Activated naive CD8-positive, alpha-beta T cell (primary cell): ENCODE measurements around the gene GTF2A1.

Source experiments
- H3K27ac Mint-ChIP-seq: one replicate; pipeline ENCODE4 v1.8.0; 2021; ENCODE audit warnings: mixed read lengths
- H3K27me3 Mint-ChIP-seq: one replicate; pipeline ENCODE4 v1.8.0; 2021; ENCODE audit warnings: mixed read lengths
- H3K36me3 Mint-ChIP-seq: one replicate; pipeline ENCODE4 v1.8.0; 2021; ENCODE audit warnings: mixed read lengths
- H3K4me1 Mint-ChIP-seq: one replicate; pipeline ENCODE4 v1.8.0; 2021; ENCODE audit warnings: low read depth, mixed read lengths
- H3K4me3 Mint-ChIP-seq: one replicate; pipeline ENCODE4 v1.8.0; 2021; ENCODE audit warnings: mild to moderate bottlenecking, mixed read lengths
- H3K9me3 Mint-ChIP-seq: one replicate; pipeline ENCODE4 v1.8.0; 2021; ENCODE audit warnings: low read depth, mixed read lengths

Gene GTF2A1

DNA sequence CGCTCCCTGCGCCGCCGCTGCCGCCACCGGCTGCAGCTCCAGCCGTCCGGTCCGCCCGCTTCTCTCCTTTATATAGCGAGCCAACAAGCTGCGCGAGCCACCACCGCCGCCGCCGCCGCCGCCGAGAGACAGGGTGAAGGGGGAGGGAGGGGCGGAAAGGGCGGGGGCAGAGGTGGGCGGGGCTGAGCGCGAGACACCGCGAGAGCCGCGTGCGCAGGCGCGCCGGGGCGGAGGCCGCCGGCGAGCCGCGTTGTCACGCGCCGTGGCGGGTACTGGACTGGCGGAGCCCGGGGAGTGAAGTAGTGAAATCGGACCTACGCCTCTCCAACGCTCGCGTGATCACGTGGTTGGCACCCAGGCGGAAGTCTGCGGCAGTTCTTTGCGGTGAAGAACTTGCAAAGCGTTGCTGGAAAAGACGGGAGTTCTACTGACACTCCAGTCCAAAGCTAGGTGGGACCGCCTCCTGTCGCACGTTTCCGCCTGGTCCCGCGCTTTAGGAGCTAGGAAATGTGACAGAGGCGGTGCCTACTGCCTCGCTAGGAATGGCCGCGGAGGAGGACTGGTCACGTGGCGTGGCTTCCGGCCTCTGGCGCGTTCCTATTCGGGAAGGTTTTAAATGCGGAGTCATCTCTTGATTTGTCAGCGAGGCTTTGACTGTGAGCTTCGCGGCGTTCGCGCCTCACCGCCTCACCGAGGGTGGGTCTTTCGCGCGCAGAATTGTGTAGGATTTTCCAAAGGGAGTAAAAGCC lies at the start of gene GTF2A1:
Gene GTF2A1, minus strand, starts transcription at position 130 of the 749 bp plus-strand sequence. CDS start 441 bp downstream, outside the sequence.
- Mint-ChIP-seq H3K36me3 (peaks cover 5% of the 10 kb centered on the region), H3K9me3 (no peaks in the 10 kb centered on the region), H3K27me3 (no peaks in the 10 kb centered on the region), H3K4me1 (peaks cover 39% of the 10 kb centered on the region), H3K4me3 (peak within 1 kb of the TSS; percentile 100), H3K27ac (peak within 1 kb of the TSS; percentile 100)

GRCh38 chr14:81269979-81270375 lies 49.2 kb upstream of the GTF2A1 start:
- H3K27ac Mint-ChIP-seq = no peak overlapping the region
- no peaks in the 10 kb centered on the region for H3K9me3 Mint-ChIP-seq
- H3K27me3 Mint-ChIP-seq = peaks cover 7% of the 10 kb centered on the region
- no peaks in the 10 kb centered on the region for H3K36me3 Mint-ChIP-seq
- H3K4me3 Mint-ChIP-seq = no peak overlapping the region
- H3K4me1 Mint-ChIP-seq = peaks cover 5% of the 10 kb centered on the region

DNA sequence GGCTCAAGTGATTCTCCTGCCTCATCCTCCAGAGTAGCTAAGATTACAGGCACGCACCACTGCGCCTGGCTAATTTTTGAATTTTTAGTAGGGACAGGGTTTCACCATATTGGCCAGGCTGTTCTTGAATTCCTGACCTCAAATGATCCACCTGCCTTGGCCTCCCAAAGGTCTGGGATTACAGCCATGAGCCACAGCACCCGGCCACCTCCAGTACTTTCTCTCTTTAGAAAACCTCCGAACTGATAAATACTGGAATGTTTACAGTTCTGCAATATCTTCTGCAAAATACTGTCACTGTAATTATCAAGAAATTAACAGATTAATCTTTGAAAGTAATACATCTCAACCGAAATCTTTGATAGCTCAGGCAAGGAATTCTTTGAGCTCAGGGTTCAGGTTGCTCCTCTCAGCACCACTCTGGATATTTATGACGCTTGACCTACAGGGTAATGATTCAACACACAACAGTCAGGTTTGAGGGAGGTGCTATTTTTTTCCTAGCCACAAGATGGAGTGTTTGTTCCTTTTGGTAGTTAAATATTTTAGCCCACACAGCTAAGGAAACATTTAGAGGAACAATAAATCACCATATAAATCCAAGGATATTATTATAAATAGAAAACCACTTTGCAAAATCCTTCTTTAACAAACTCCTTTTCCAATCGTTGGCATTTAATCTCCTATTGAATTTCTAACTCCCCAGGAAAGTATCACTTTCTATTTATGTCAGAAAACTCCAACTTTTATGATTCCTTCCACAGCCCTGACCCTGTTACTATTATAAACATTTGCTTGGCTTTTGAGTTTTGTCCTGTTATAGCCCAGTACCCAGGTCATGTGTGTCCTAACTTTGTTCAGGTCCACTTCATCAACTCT lies 48.6 kb upstream of the GTF2A1 start:
- no peaks in the 10 kb centered on the region for H3K9me3 Mint-ChIP-seq
- no peak overlapping the region for H3K27ac Mint-ChIP-seq
- H3K36me3 Mint-ChIP-seq = no peaks in the 10 kb centered on the region
- H3K4me1 Mint-ChIP-seq = peaks cover 5% of the 10 kb centered on the region
- peaks cover 7% of the 10 kb centered on the region for H3K27me3 Mint-ChIP-seq
- no peak overlapping the region for H3K4me3 Mint-ChIP-seq

- Mint-ChIP-seq H3K36me3 (no peaks in the 10 kb centered on the region), H3K4me1 (peaks cover 5% of the 10 kb centered on the region), H3K4me3 (no peak overlapping the region), H3K27me3 (peaks cover 7% of the 10 kb centered on the region), H3K9me3 (no peaks in the 10 kb centered on the region), H3K27ac (no peak overlapping the region)
Observed at GRCh38 chr14:81268016-81268416, 47.3 kb upstream of the GTF2A1 start.

GRCh38 chr14:81265636-81266169 lies 44.9 kb upstream of the GTF2A1 start:
- H3K9me3 Mint-ChIP-seq = no peaks in the 10 kb centered on the region
- peaks cover 5% of the 10 kb centered on the region for H3K4me1 Mint-ChIP-seq
- no peak overlapping the region for H3K4me3 Mint-ChIP-seq
- H3K36me3 Mint-ChIP-seq = no peaks in the 10 kb centered on the region
- no peak overlapping the region for H3K27ac Mint-ChIP-seq
- peaks cover 15% of the 10 kb centered on the region for H3K27me3 Mint-ChIP-seq

GRCh38 chr14:81264671-81265070 lies 43.9 kb upstream of the GTF2A1 start:
- peaks cover 16% of the 10 kb centered on the region for H3K27me3 Mint-ChIP-seq
- no peaks in the 10 kb centered on the region for H3K36me3 Mint-ChIP-seq
- H3K27ac Mint-ChIP-seq = no peak overlapping the region
- no peaks in the 10 kb centered on the region for H3K9me3 Mint-ChIP-seq
- H3K4me3 Mint-ChIP-seq = no peak overlapping the region
- H3K4me1 Mint-ChIP-seq = peaks cover 5% of the 10 kb centered on the region

DNA sequence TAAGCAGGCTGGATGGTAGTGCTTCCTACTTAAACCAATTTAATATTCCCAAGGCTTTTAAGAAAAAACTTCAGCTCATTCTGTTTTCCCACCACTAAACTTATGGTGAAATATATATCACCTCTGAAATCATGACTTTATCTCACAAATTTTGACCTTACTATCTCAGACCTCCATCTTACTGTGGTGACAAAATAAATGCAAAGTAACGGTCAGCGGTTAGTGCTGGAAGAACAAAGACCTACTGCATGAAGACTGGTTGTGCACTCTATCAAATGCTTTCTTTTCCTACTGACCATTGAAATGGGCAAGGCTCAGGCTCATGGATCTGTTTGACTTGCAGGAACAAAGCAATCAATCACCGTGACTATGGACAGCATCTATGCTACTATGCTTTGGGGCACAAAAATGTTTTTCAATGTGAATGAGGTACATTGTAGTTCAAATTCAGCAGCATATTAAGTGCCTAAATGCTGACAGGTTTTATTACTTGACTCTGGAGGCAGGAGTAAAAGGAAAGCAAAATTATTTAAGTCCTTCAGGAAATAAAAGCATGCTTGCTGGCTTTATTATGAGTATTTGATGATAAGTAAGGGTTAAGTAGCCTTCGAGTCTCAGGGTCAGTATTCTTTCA lies 43.1 kb upstream of the GTF2A1 start:
- Mint-ChIP-seq H3K27me3 (peaks cover 19% of the 10 kb centered on the region), H3K4me3 (no peak overlapping the region), H3K36me3 (no peaks in the 10 kb centered on the region), H3K4me1 (peaks cover 5% of the 10 kb centered on the region), H3K9me3 (no peaks in the 10 kb centered on the region), H3K27ac (no peak overlapping the region)

DNA sequence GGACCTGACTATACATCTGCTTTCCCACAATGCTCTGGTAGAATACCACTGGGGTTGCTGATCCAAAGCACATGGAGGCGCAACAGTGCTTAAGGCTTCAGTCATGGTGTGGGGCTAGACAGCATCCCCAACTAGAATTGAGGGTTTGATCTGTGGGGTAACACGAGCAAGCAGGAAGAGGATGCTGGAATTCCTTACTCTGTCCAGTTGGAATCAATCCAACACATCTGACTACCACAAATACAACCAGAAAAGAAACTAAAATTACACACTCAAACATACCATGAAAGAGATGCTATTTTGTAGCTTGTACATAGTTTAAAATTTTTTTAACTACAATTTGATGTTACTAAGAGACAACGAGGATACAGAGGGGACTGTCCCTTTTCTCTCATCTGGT lies 40.4 kb upstream of the GTF2A1 start:
- Mint-ChIP-seq H3K4me3 (no peak overlapping the region), H3K27ac (no peak overlapping the region), H3K9me3 (no peaks in the 10 kb centered on the region), H3K27me3 (peaks cover 15% of the 10 kb centered on the region), H3K36me3 (no peaks in the 10 kb centered on the region), H3K4me1 (no peaks in the 10 kb centered on the region)

DNA sequence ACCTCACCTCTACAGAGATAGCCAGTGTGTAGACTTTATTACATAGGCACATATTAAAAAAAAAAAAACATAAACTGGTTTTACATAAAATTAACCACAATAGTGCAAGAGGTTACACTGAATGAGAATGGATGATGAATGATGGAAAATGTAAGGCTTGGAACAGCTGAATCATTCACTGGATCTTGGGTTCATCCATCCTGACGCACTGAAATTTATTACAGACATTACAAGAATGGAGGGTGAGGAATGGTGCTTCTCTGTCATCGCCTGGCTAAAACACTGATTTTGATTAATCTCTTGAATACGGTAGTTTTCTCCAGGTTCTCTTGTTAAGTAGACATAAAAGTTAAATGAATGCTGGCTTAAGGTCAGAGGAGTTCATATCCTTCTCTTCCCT lies 40.0 kb upstream of the GTF2A1 start:
- Mint-ChIP-seq H3K27me3 (peaks cover 16% of the 10 kb centered on the region), H3K4me3 (no peak overlapping the region), H3K4me1 (no peaks in the 10 kb centered on the region), H3K36me3 (no peaks in the 10 kb centered on the region), H3K9me3 (no peaks in the 10 kb centered on the region), H3K27ac (no peak overlapping the region)

GRCh38 chr14:81256289-81256960 lies 35.7 kb upstream of the GTF2A1 start:
- H3K27ac Mint-ChIP-seq = no peak overlapping the region

DNA sequence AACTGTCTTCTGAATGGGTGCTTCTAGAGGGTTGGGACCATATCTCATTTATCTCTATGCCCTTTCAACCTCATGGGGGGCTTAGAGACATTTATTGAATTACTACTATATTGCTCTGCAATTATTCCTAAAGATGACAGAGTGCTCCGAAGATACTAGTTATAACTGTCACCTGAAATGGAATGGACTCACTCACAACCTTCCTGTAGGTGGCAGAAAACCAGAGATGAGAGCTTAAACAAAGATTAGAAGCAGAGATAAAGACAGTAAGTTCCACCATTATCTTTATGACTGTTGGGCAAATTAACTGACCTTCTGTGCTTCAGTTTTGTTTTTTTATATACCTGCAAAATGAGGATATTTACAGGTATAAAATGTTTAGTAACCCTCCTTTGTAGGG lies 31.5 kb upstream of the GTF2A1 start:
- Mint-ChIP-seq H3K4me3 (no peak overlapping the region), H3K36me3 (no peaks in the 10 kb centered on the region), H3K4me1 (no peaks in the 10 kb centered on the region), H3K27me3 (peaks cover 4% of the 10 kb centered on the region), H3K9me3 (no peaks in the 10 kb centered on the region), H3K27ac (no peak overlapping the region)

More at GRCh38 chr14:81256289-81256960, 35.7 kb upstream of the GTF2A1 start:
- H3K4me3 Mint-ChIP-seq = no peak overlapping the region
- H3K9me3 Mint-ChIP-seq = no peaks in the 10 kb centered on the region
- H3K4me1 Mint-ChIP-seq = no peaks in the 10 kb centered on the region
- H3K27me3 Mint-ChIP-seq = peaks cover 13% of the 10 kb centered on the region
- H3K36me3 Mint-ChIP-seq = no peaks in the 10 kb centered on the region

GRCh38 chr14:81247271-81247766 lies 26.6 kb upstream of the GTF2A1 start:
- Mint-ChIP-seq H3K27ac (no peak overlapping the region), H3K9me3 (peaks cover 12% of the 10 kb centered on the region), H3K36me3 (peaks cover 3% of the 10 kb centered on the region), H3K4me1 (no peaks in the 10 kb centered on the region), H3K27me3 (peaks cover 3% of the 10 kb centered on the region), H3K4me3 (no peak overlapping the region)

DNA sequence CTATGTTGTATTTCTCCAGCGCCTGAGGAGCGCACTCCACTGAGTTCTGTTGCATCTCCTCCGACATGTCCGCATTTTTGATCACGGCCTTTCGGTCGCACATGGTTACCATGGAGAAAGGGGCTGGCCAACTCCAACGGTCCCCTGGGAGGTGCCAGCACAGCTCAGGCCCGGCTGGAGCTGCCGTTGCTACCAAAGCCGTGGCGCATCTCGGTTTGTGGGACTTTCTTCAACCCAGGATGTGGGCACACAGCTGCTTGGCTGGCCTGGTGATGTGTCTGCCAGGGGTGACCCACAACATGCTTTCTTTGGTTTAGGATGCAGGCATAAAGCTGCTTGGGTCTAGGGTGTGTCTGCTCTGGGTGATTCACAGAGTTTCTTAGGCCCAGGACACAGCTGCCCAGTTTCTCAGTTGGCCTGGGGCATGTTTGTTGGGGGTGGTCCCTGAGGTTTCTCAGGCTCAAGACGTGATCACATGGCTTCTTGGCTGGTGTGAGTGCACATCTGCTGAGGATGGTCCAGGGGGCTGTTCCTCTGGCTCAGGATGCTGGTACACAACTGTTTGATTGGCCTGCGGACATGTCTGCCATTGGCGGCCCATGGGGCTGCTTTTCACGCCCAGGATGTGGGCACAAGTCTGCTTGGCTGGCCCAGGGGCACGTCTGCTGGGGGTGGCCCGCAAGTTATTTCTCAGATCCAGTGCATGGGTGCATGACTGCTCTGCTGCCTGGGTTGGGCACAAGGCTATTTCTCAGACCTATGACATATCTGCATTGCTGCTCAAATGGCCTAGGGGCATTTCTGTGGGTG lies 25.9 kb upstream of the GTF2A1 start:
- peaks cover 12% of the 10 kb centered on the region for H3K9me3 Mint-ChIP-seq
- H3K27ac Mint-ChIP-seq = no peak overlapping the region
- peaks cover 3% of the 10 kb centered on the region for H3K36me3 Mint-ChIP-seq
- peaks cover 3% of the 10 kb centered on the region for H3K27me3 Mint-ChIP-seq
- no peaks in the 10 kb centered on the region for H3K4me1 Mint-ChIP-seq
- H3K4me3 Mint-ChIP-seq = no peak overlapping the region

DNA sequence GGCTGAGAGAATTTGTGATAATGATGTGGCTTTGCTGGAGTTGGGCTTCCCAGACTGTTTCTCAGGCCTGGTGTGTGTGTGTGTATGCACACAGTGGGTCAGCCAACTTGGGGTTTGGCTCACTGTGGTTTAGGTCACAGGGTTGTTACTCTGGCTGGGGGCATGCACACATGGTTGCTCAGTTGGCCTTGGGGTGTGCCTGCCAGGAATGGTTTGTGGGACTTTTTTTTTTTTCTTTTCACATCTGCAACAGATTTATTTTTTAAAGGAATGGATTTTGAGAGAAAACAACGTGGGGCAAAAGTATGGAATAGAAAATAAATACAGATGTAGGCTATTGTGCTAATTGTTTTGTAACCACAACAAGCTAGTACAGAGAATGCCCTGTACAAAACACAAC lies 25.0 kb upstream of the GTF2A1 start:
- Mint-ChIP-seq H3K4me3 (no peak overlapping the region), H3K9me3 (peaks cover 12% of the 10 kb centered on the region), H3K4me1 (no peaks in the 10 kb centered on the region), H3K27ac (no peak overlapping the region), H3K27me3 (peaks cover 3% of the 10 kb centered on the region), H3K36me3 (peaks cover 3% of the 10 kb centered on the region)
